Measurements from ENCODE around the gene STRIT1. TPM values are rescaled to one million over a fixed set of nuclear protein-coding genes. Genes with fewer than 3 reads are reported as not detected.
"Not testable (repeated sequence)": the region's sequence is repeated elsewhere in the genome, so short reads cannot be mapped to it uniquely, and the experiment has no call there.

The STRIT1 gene
- total RNA-seq, 1 experiment from 2014 or later = not detected

DNA sequence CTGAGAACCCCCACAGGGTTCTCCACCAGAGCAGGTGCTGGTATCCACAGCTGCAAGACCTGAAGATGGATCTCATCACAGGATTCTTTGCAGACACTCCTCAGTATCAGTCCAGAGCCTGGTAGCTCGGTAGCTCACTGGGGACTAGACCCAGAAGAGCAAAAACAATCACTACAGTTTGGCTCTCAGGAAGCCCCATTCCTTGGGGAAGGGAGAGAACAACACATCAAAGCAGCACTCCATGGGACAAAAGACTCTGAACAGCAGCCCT is 22.2 kb downstream of the STRIT1 start:
- Mint-ChIP-seq H3K9me3 (ENCODE audit: low read depth, unreplicated experiment) (no peaks in the 10 kb centered on the region), H3K4me3 (ENCODE audit: low read depth, unreplicated experiment) (peak overlapping the region; percentile 14), H3K27me3 (ENCODE audit: unreplicated experiment) (no peaks in the 10 kb centered on the region), H3K36me3 (ENCODE audit: insufficient read depth, unreplicated experiment) (peaks cover 5% of the 10 kb centered on the region), H3K4me1 (ENCODE audit: low read depth, unreplicated experiment) (peaks cover 28% of the 10 kb centered on the region), H3K27ac (ENCODE audit: unreplicated experiment) (peak overlapping the region; percentile 85)
- no peak for DNase-seq
- intact Hi-C loops (cut with micrococcal nuclease; ENCODE audit: unreplicated experiment) = no loop called here
- no TSS peak for BruUV-seq (replicated peaks)
- TF ChIP-seq, protein P1, sequence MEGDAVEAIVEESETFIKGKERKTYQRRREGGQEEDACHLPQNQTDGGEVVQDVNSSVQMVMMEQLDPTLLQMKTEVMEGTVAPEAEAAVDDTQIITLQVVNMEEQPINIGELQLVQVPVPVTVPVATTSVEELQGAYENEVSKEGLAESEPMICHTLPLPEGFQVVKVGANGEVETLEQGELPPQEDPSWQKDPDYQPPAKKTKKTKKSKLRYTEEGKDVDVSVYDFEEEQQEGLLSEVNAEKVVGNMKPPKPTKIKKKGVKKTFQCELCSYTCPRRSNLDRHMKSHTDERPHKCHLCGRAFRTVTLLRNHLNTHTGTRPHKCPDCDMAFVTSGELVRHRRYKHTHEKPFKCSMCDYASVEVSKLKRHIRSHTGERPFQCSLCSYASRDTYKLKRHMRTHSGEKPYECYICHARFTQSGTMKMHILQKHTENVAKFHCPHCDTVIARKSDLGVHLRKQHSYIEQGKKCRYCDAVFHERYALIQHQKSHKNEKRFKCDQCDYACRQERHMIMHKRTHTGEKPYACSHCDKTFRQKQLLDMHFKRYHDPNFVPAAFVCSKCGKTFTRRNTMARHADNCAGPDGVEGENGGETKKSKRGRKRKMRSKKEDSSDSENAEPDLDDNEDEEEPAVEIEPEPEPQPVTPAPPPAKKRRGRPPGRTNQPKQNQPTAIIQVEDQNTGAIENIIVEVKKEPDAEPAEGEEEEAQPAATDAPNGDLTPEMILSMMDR (IDR thresholded peaks at IDR 0.05; ENCODE audit: unreplicated experiment) = no peak
- CTCF ChIA-PET = interaction anchor here (1.2 kb wide), 1 partner anchor 50 kb away, joined by 4 read pairs; no protein-coding TSS in a partner anchor

DNA sequence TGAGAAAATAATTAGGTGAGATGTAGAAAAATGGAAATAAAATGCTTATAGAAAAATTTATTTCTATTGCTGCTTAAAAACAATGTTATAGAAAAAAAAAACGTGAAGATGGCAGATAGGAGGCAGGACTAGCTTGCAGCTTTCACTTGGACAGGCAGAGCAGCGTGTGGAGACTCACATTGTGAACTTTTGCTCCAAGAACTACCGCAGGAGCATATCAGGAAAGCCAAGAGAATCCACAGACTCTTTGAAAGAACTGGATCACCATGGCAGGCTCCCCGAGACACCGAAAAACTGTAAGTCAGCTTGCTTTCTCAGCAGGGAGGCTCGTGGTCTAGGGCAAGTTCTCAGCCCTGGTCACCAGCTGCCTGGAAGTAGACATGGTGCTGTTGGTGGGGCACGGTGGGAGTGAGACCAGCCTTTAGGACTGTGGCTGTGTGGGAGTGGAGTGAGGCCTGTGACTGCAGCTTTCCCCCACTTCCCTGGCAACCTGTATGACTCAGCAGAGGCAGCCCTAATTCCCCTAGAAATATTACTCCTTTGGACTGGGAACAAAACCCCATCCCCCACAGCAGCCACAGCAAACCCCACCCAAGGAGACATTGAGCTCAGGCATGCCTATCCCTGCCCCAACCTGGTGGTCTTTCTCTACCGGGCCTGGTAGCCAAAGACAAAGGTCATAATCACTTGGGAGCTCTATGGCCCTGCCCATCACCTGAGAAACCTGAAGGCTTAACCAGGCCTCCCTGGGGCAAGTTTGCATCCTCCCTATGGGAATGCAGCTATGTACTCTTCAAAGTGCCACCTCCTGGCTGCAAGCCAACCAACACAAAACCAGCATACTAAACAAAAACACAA is 22.8 kb downstream of the STRIT1 start:
- Mint-ChIP-seq H3K4me3 (ENCODE audit: low read depth, unreplicated experiment) (peak overlapping the region; percentile 14), H3K4me1 (ENCODE audit: low read depth, unreplicated experiment) (peaks cover 28% of the 10 kb centered on the region), H3K9me3 (ENCODE audit: low read depth, unreplicated experiment) (no peaks in the 10 kb centered on the region), H3K36me3 (ENCODE audit: insufficient read depth, unreplicated experiment) (peaks cover 5% of the 10 kb centered on the region), H3K27me3 (ENCODE audit: unreplicated experiment) (no peaks in the 10 kb centered on the region), H3K27ac (ENCODE audit: unreplicated experiment) (peak overlapping the region; percentile 85)
- intact Hi-C loops (cut with micrococcal nuclease; ENCODE audit: unreplicated experiment) = loop anchor here (1.0 kb wide), 3 partner anchors 13 to 53 kb away; no protein-coding TSS in a partner anchor
- no TSS peak for BruUV-seq (replicated peaks)
- TF ChIP-seq, protein P1 (IDR thresholded peaks at IDR 0.05; ENCODE audit: unreplicated experiment) = no peak
- peak; percentile 50 for DNase-seq
- CTCF ChIA-PET = interaction anchor here (0.6 to 1.2 kb wide), 3 partner anchors 51 to 474 kb away, joined by 3 to 4 read pairs (median 4); no protein-coding TSS in a partner anchor

DNA sequence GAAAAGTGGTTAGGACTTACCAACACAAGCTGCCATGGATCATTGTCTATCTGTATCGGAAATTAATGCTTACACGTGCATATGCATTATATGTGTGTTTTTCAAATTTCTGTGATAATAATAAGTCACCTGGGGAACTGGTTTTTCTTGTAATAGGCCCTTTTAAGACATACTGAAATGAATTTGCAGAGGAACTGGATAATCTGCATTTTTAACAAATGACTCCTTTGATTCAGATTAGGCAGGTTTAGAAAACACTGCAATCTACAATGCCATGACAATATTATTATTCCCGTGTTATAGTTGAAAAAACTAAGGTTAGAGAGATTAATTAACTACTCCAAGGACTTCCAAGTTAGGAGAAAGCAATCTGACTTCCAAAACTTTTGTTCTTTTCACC is 23.4 kb downstream of the STRIT1 start:
- BruUV-seq (replicated peaks) = no TSS peak
- TF ChIP-seq, protein P1 (IDR thresholded peaks at IDR 0.05; ENCODE audit: unreplicated experiment) = no peak
- Mint-ChIP-seq H3K27ac (ENCODE audit: unreplicated experiment) (peak overlapping the region; percentile 85), H3K4me1 (ENCODE audit: low read depth, unreplicated experiment) (peaks cover 28% of the 10 kb centered on the region), H3K9me3 (ENCODE audit: low read depth, unreplicated experiment) (no peaks in the 10 kb centered on the region), H3K36me3 (ENCODE audit: insufficient read depth, unreplicated experiment) (peaks cover 5% of the 10 kb centered on the region), H3K4me3 (ENCODE audit: low read depth, unreplicated experiment) (peak overlapping the region; percentile 14), H3K27me3 (ENCODE audit: unreplicated experiment) (no peaks in the 10 kb centered on the region)
- intact Hi-C loops (cut with micrococcal nuclease; ENCODE audit: unreplicated experiment) = loop anchor here (1.0 kb wide), 3 partner anchors 13 to 53 kb away; no protein-coding TSS in a partner anchor
- DNase-seq = no peak
- CTCF ChIA-PET = interaction anchor here (0.6 kb wide), 1 partner anchor 473 kb away, joined by 3 read pairs; no protein-coding TSS in a partner anchor

DNA sequence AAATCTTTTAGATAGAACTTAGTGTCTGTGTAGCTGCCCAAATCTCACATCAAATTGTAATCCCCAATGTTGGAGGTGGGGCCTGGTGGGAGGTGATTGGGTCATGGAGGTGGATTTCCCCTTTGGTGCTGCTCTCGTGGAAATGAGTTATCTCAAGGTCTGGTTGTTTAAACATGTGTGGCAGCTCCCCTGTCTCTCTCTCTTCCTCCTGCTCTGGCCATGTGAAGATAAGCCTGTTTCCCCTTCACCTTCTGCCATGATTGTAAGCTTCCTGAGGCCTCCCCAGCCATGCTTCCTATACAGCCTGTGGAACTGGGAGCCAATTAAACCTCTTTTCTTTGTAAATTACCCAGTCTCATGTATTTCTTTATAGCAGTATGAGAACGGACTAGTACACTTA is 30.6 kb downstream of the STRIT1 start:
- intact Hi-C loops (cut with micrococcal nuclease; ENCODE audit: unreplicated experiment); H3K4me1 Mint-ChIP-seq (ENCODE audit: low read depth, unreplicated experiment); CTCF ChIA-PET; H3K4me3 Mint-ChIP-seq (ENCODE audit: low read depth, unreplicated experiment); H3K9me3 Mint-ChIP-seq (ENCODE audit: low read depth, unreplicated experiment); BruUV-seq (replicated peaks); H3K36me3 Mint-ChIP-seq (ENCODE audit: insufficient read depth, unreplicated experiment); H3K27ac Mint-ChIP-seq (ENCODE audit: unreplicated experiment); H3K27me3 Mint-ChIP-seq (ENCODE audit: unreplicated experiment); DNase-seq: not testable (repeated sequence)

DNA sequence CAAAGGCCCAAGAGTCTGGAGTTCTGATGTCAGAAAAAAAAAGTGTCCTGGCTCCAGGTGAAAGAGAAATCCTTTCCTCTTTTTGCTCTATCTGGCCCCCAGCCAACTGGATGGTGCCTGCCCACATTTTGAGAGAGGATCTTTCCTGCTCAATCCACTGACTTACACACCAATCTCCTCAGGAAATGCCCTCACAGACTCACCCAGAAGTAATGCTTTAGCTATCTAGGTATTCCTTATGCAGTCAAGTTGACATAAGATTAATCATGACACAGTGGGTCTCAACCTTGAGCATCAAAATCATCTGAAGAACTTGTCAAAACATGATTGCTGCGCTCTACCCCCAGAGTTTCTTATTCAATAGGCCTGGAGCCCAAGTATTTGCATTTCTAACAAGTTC is 31.2 kb downstream of the STRIT1 start:
- H3K27ac Mint-ChIP-seq (ENCODE audit: unreplicated experiment) = no peak overlapping the region
- TF ChIP-seq, protein P1 (IDR thresholded peaks at IDR 0.05; ENCODE audit: unreplicated experiment) = no peak
- no peaks in the 10 kb centered on the region for H3K27me3 Mint-ChIP-seq (ENCODE audit: unreplicated experiment)
- intact Hi-C loops (cut with micrococcal nuclease; ENCODE audit: unreplicated experiment) = no loop called here
- H3K36me3 Mint-ChIP-seq (ENCODE audit: insufficient read depth, unreplicated experiment) = no peaks in the 10 kb centered on the region
- H3K4me1 Mint-ChIP-seq (ENCODE audit: low read depth, unreplicated experiment) = no peaks in the 10 kb centered on the region
- peaks cover 5% of the 10 kb centered on the region for H3K9me3 Mint-ChIP-seq (ENCODE audit: low read depth, unreplicated experiment)
- BruUV-seq (replicated peaks) = no TSS peak
- H3K4me3 Mint-ChIP-seq (ENCODE audit: low read depth, unreplicated experiment) = no peak overlapping the region
- CTCF ChIA-PET = no interaction called here
- DNase-seq = no peak
